IMR-90 (cell line): Measurements from ENCODE around the gene PAX2. TPM values are rescaled to one million over a fixed set of nuclear protein-coding genes. Genes with fewer than 3 reads are reported as not detected.

Source experiments
- ATAC-seq: fragments of 200-7000 bp; cut with Tn5 transposase; 2 replicates; pipeline ENCODE4 v1.9.1; 2020; ENCODE audit warnings: low read depth, mild to moderate bottlenecking, moderate library complexity
- BruUV-seq: library from RNA; stranded (reverse); fragments of 400-500 nt; replicated peaks from 2 replicates; lab custom pipeline; 2021; lab: Mats Ljungman, UMichigan
- CTCF ChIA-PET: fragments of 300-600 bp; formaldehyde crosslinking; extraction: SDS; loops from one replicate; lab custom pipeline; 2021; ENCODE audit warnings: antibody characterized with exemption; lab: Yijun Ruan, JAX
- POLR2A ChIA-PET: fragments of 300-600 bp; sonication (Branson Sonifier 250); formaldehyde crosslinking; loops from one replicate; lab custom pipeline; 2022; ENCODE audit warnings: antibody characterized with exemption; ENCODE audit not compliant: unreplicated experiment; lab: Charles Lee
- DNase-seq: peaks from one replicate; pipeline ENCODE4 v3.0.0; 2013
- H2AFZ ChIP-seq: replicated peaks from 2 replicates; pipeline ENCODE3; 2013; ENCODE audit warnings: low read length, mild to moderate bottlenecking; ENCODE audit not compliant: poor library complexity
- H2AK5ac ChIP-seq: 2 replicates; pipeline ENCODE4 v1.6.1; 2013; ENCODE audit warnings: low read depth, low read length, inconsistent platforms
- H2AK9ac ChIP-seq: replicated peaks from 2 replicates; pipeline ENCODE3; 2013; ENCODE audit warnings: mild to moderate bottlenecking, low read depth, low read length, moderate library complexity; ENCODE audit not compliant: poor library complexity
- H2BK120ac ChIP-seq: 2 replicates; pipeline ENCODE4 v1.6.1; 2013; ENCODE audit warnings: low read depth, low read length, inconsistent platforms
- H2BK15ac ChIP-seq: 3 replicates; pipeline ENCODE4 v1.6.1; 2013; ENCODE audit warnings: low read depth, low read length, inconsistent platforms
- H2BK20ac ChIP-seq: 2 replicates; pipeline ENCODE4 v1.6.1; 2013; ENCODE audit warnings: low read depth, mild to moderate bottlenecking, inconsistent platforms, low read length, moderate library complexity
- H2BK5ac ChIP-seq: 2 replicates; pipeline ENCODE4 v1.6.1; 2013; ENCODE audit warnings: mild to moderate bottlenecking, low read depth, low read length, inconsistent platforms; ENCODE audit not compliant: poor library complexity, severe bottlenecking
- H3K14ac ChIP-seq: replicated peaks from 2 replicates; pipeline ENCODE4 v1.6.1; 2013; ENCODE audit warnings: low read depth, low read length, inconsistent platforms
- H3K18ac ChIP-seq: 2 replicates; pipeline ENCODE4 v1.6.1; 2013; ENCODE audit warnings: low read depth, low read length, control low read depth
- H3K23ac ChIP-seq: 2 replicates; pipeline ENCODE4 v1.6.1; 2013; ENCODE audit warnings: low read depth, low read length, inconsistent platforms
- H3K27ac ChIP-seq: 2 replicates; pipeline ENCODE4 v1.5.1; 2013; ENCODE audit warnings: mild to moderate bottlenecking, control low read depth, low read length; ENCODE audit not compliant: insufficient read depth
- H3K27me3 ChIP-seq: 2 replicates; pipeline ENCODE4 v1.6.1; 2013; ENCODE audit warnings: low read length; ENCODE audit not compliant: control insufficient read depth, insufficient read depth
- H3K36me3 ChIP-seq: 2 replicates; pipeline ENCODE4 v1.6.1; 2013; ENCODE audit warnings: low read length, mixed read lengths; ENCODE audit not compliant: control insufficient read depth, insufficient read depth
- H3K4ac ChIP-seq: 2 replicates; pipeline ENCODE4 v1.6.1; 2013; ENCODE audit warnings: low read depth, low read length, inconsistent platforms
- H3K4me1 ChIP-seq: 2 replicates; pipeline ENCODE4 v1.6.1; 2013; ENCODE audit warnings: low read length, mixed read lengths; ENCODE audit not compliant: control insufficient read depth, insufficient read depth
- H3K4me2 ChIP-seq: 2 replicates; pipeline ENCODE4 v1.6.1; 2013; ENCODE audit warnings: low read depth, mild to moderate bottlenecking, control low read depth, low read length, moderate library complexity
- H3K4me3 ChIP-seq: 2 replicates; pipeline ENCODE4 v1.5.1; 2013; ENCODE audit warnings: low read depth, mild to moderate bottlenecking, control low read depth, low read length, moderate library complexity; ENCODE audit not compliant: insufficient read depth
- H3K56ac ChIP-seq: 2 replicates; pipeline ENCODE4 v1.6.1; 2013; ENCODE audit warnings: low read length, inconsistent platforms; ENCODE audit not compliant: insufficient read depth; ENCODE audit errors: extremely low read depth
- H3K79me1 ChIP-seq, 2 experiments: 2 replicates each; pipeline ENCODE4 v1.6.1; 2013; ENCODE audit warnings: low read length in 2 of 2, inconsistent platforms in 1 of 2, low read depth in 1 of 2
- H3K9ac ChIP-seq: 2 replicates; pipeline ENCODE4 v1.6.1; 2013; ENCODE audit warnings: low read depth, low read length, control low read depth
- H3K9me1 ChIP-seq: 2 replicates; pipeline ENCODE4 v1.6.1; 2013; ENCODE audit warnings: low read length, inconsistent platforms; ENCODE audit not compliant: insufficient read depth
- H3K9me3 ChIP-seq: 2 replicates; pipeline ENCODE4 v1.6.1; 2013; ENCODE audit warnings: low read length; ENCODE audit not compliant: control insufficient read depth, insufficient read depth
- H4K20me1 ChIP-seq: 2 replicates; pipeline ENCODE4 v1.6.1; 2013; ENCODE audit warnings: low read length, inconsistent platforms; ENCODE audit not compliant: insufficient read depth
- H4K5ac ChIP-seq: 2 replicates; pipeline ENCODE4 v1.6.1; 2013; ENCODE audit warnings: mild to moderate bottlenecking, low read depth, low read length, control low read depth
- H4K8ac ChIP-seq, 2 experiments: 2 replicates each; pipeline ENCODE4 v1.6.1; 2013; ENCODE audit warnings: low read depth in 2 of 2, low read length in 2 of 2, control low read depth in 1 of 2, inconsistent platforms in 1 of 2
- H4K91ac ChIP-seq: 2 replicates; pipeline ENCODE4 v1.6.1; 2013; ENCODE audit warnings: low read depth, low read length, inconsistent platforms; ENCODE audit not compliant: insufficient read depth
- BHLHE40 ChIP-seq: fragments of 150-350 bp; IDR thresholded peaks from 2 replicates; pipeline ENCODE4 v1.6.1; 2016; ENCODE audit warnings: mild to moderate bottlenecking, low read depth, low read length
- CEBPB ChIP-seq: IDR thresholded peaks from 2 replicates; pipeline ENCODE4 v1.6.1; 2012; ENCODE audit warnings: low read depth, low read length, improper control_type of control experiment
- CHD1 ChIP-seq: IDR thresholded peaks from 2 replicates; pipeline ENCODE4 v1.6.1; 2012; ENCODE audit warnings: low read depth, low read length, improper control_type of control experiment
- ELK1 ChIP-seq: fragments of 150-350 bp; IDR thresholded peaks from 2 replicates; pipeline ENCODE4 v1.6.1; 2016; ENCODE audit warnings: low read depth, mild to moderate bottlenecking, low read length, moderate library complexity, borderline replicate concordance
- FOS ChIP-seq: fragments of 150-350 bp; IDR thresholded peaks from 2 replicates; pipeline ENCODE4 v1.6.1; 2016; ENCODE audit warnings: low read depth, low read length
- MAFK ChIP-seq: IDR thresholded peaks from 2 replicates; pipeline ENCODE4 v1.6.1; 2012; ENCODE audit warnings: low read depth, low read length, improper control_type of control experiment
- MAZ ChIP-seq: IDR thresholded peaks from 2 replicates; pipeline ENCODE4 v1.6.1; 2012; ENCODE audit warnings: low read depth, mild to moderate bottlenecking, low read length, improper control_type of control experiment, moderate library complexity, borderline replicate concordance
- MXI1 ChIP-seq: IDR thresholded peaks from 2 replicates; pipeline ENCODE4 v1.6.1; 2012; ENCODE audit warnings: low read depth, mild to moderate bottlenecking, low read length, moderate library complexity, borderline replicate concordance
- NFE2L2 ChIP-seq: fragments of 150-350 bp; IDR thresholded peaks from 2 replicates; pipeline ENCODE4 v1.6.1; 2016; ENCODE audit warnings: low read depth, mild to moderate bottlenecking, low read length
- POLR2A ChIP-seq: IDR thresholded peaks from 2 replicates; pipeline ENCODE4 v1.6.1; 2012; ENCODE audit warnings: mild to moderate bottlenecking, low read depth, low read length
- RAD21 ChIP-seq: IDR thresholded peaks from 2 replicates; pipeline ENCODE4 v1.6.1; 2012; ENCODE audit warnings: low read length, improper control_type of control experiment
- RCOR1 ChIP-seq: IDR thresholded peaks from 2 replicates; pipeline ENCODE4 v1.6.1; 2012; ENCODE audit warnings: mild to moderate bottlenecking, low read length, improper control_type of control experiment; ENCODE audit not compliant: insufficient replicate concordance
- RFX5 ChIP-seq: IDR thresholded peaks from 2 replicates; pipeline ENCODE4 v1.8.0; 2012; ENCODE audit warnings: low read depth, mild to moderate bottlenecking, low read length, moderate library complexity
- SMC3 ChIP-seq: fragments of 150-350 bp; IDR thresholded peaks from 2 replicates; pipeline ENCODE4 v1.6.1; 2016; ENCODE audit warnings: low read depth, mild to moderate bottlenecking, antibody characterized with exemption, low read length, moderate library complexity
- USF2 ChIP-seq: fragments of 150-350 bp; IDR thresholded peaks from 2 replicates; pipeline ENCODE4 v1.6.1; 2017; ENCODE audit warnings: mild to moderate bottlenecking, antibody characterized with exemption, low read length, low read depth
- WGBS, 2 experiments: methylation state at CpG; one replicate each; pipeline versions ENCODE4 v1.1.5 to v1.1.7; 2013; ENCODE audit warnings: missing lambda C conversion rate in 2 of 2; ENCODE audit not compliant: insufficient read length in 1 of 2; ENCODE audit errors: extremely low coverage in 2 of 2; 5-methylcytosine and 5-hydroxymethylcytosine counted together
- dilution Hi-C: fragments of 300-500 bp; cut with HindIII; formaldehyde crosslinking; loops from one replicate; pipeline ENCODE4 v1.14.3; 2018; ENCODE audit warnings: low sequenced_read_pairs; ENCODE audit not compliant: unreplicated experiment
- in situ Hi-C: fragments of 300-500 bp; cut with MboI; formaldehyde crosslinking; loops from 3 replicates; pipeline ENCODE4 v1.14.3; 2019; ENCODE audit warnings: low sequenced_read_pairs, inconsistent platforms, mixed read lengths
- intact Hi-C: fragments of 100-400 bp; cut with micrococcal nuclease; formaldehyde crosslinking; loops from 2 replicates; pipeline ENCODE4 v1.10.0; 2022
- polyA plus RNA-seq, 3 experiments: library from polyadenylated mRNA; depleted of rRNA; stranded (reverse); fragments of >200 nt; gene quantifications; 2 replicates each; pipeline ENCODE4 v1.2.3, GENCODE V29; 2012; ENCODE audit warnings: low replicate concordance in 1 of 3
- total RNA-seq: library from RNA; depleted of rRNA; stranded (reverse); fragments of >200 nt; gene quantifications from 2 replicates; pipeline ENCODE4 v1.2.3, GENCODE V29; 2012
- TF ChIP-seq, protein P1 (sequence below): conservative IDR thresholded peaks from 2 replicates; pipeline ENCODE4 v1.5.1; 2012; ENCODE audit warnings: mild to moderate bottlenecking, low read depth, low read length, improper control_type of control experiment

PAX2 gene
- total and polyA plus RNA-seq, 2 of the 4 experiments (the other 2 are of a cell fraction): not detected

GRCh38 chr10:100792574-100792973 is 47.2 kb downstream of the PAX2 start:
- Histone ChIP-seq H4K5ac (no peak overlapping the region), H2BK5ac (no peak overlapping the region), H3K9me1 (no peaks in the 10 kb centered on the region), H4K8ac (no peak overlapping the region), H4K91ac (no peak overlapping the region), H3K4me1 (no peaks in the 10 kb centered on the region), H3K36me3 (no peaks in the 10 kb centered on the region), H2BK20ac (no peak overlapping the region), H3K4me2 (no peak overlapping the region), H3K14ac (no peak overlapping the region), H3K79me1 (no peaks in the 10 kb centered on the region), H3K4ac (no peak overlapping the region), H2AK5ac (no peak overlapping the region), H3K4me3 (no peak overlapping the region), H3K27ac (no peak overlapping the region), H4K20me1 (no peaks in the 10 kb centered on the region), H2BK120ac (no peak overlapping the region), H3K9me3 (no peaks in the 10 kb centered on the region), H2BK15ac (no peak overlapping the region), H2AFZ (no peak overlapping the region), H3K9ac (no peak overlapping the region), H3K27me3 (peaks cover 43% of the 10 kb centered on the region), H3K56ac (no peak overlapping the region), H3K23ac (no peak overlapping the region), H3K18ac (no peak overlapping the region), H2AK9ac (no peak overlapping the region)
- BruUV-seq: no TSS peak
- ChIA-PET POLR2A (no interaction called here), CTCF (no interaction called here)
- dilution Hi-C loops (no loop called here), in situ Hi-C loops (no loop called here), intact Hi-C loops (no loop called here)
- no peak for TF ChIP-seq POLR2A
- TF ChIP-seq MAFK: no peak
- TF ChIP-seq MAZ: no peak
- TF ChIP-seq RAD21: no peak
- TF ChIP-seq, protein P1, sequence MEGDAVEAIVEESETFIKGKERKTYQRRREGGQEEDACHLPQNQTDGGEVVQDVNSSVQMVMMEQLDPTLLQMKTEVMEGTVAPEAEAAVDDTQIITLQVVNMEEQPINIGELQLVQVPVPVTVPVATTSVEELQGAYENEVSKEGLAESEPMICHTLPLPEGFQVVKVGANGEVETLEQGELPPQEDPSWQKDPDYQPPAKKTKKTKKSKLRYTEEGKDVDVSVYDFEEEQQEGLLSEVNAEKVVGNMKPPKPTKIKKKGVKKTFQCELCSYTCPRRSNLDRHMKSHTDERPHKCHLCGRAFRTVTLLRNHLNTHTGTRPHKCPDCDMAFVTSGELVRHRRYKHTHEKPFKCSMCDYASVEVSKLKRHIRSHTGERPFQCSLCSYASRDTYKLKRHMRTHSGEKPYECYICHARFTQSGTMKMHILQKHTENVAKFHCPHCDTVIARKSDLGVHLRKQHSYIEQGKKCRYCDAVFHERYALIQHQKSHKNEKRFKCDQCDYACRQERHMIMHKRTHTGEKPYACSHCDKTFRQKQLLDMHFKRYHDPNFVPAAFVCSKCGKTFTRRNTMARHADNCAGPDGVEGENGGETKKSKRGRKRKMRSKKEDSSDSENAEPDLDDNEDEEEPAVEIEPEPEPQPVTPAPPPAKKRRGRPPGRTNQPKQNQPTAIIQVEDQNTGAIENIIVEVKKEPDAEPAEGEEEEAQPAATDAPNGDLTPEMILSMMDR: no peak
- TF ChIP-seq ELK1: no peak
- no peak for TF ChIP-seq USF2
- TF ChIP-seq CHD1: no peak
- TF ChIP-seq CEBPB: no peak
- no peak for TF ChIP-seq BHLHE40
- no peak for TF ChIP-seq FOS
- TF ChIP-seq SMC3: no peak
- TF ChIP-seq RFX5: no peak
- no peak for TF ChIP-seq MXI1
- TF ChIP-seq NFE2L2: no peak
- no peak for TF ChIP-seq RCOR1
- no peak for ATAC-seq
- DNase-seq: no peak
- 71% methylated on average over 4 of the region's 8 CpGs; no CpG with 5 or more reads in 1 of the 2 experiments for WGBS, 2 experiments
